AG04450 (cell line): ENCODE measurements around the gene UQCC2. TPM values are rescaled to one million over a fixed set of nuclear protein-coding genes. Genes with fewer than 3 reads are reported as not detected.

Experiments
- CTCF ChIA-PET: fragments of 300-600, 350-600 bp; formaldehyde crosslinking; extraction: SDS; loops from one replicate; lab custom pipeline; 2022; ENCODE audit warnings: antibody characterized with exemption, inconsistent platforms; lab: Charles Lee
- POLR2A ChIA-PET: fragments of 350-600 bp; formaldehyde crosslinking; extraction: SDS; loops from one replicate; lab custom pipeline; 2021; ENCODE audit warnings: antibody characterized with exemption, inconsistent platforms; lab: Yijun Ruan, JAX
- DNase-seq: peaks from one replicate; pipeline ENCODE4 v3.0.0-alpha.2; 2011; ENCODE audit warnings: low read depth, low spot score
- H3K27ac ChIP-seq: one replicate; pipeline ENCODE4 v1.5.1; 2012; ENCODE audit warnings: low read depth, low read length, control low read depth
- H3K27me3 ChIP-seq: one replicate; pipeline ENCODE4 v1.6.0; 2012; ENCODE audit warnings: low read length; ENCODE audit not compliant: control insufficient read depth, insufficient read depth
- H3K4me3 ChIP-seq: 2 replicates; pipeline ENCODE4 v1.5.1; 2011; ENCODE audit warnings: mild to moderate bottlenecking, low read depth, low read length, control low read depth
- H3K9me3 ChIP-seq: 2 replicates; pipeline ENCODE4 v1.5.1; 2012; ENCODE audit warnings: low read length; ENCODE audit not compliant: control insufficient read depth, insufficient read depth
- polyA plus RNA-seq: library from polyadenylated mRNA; depleted of rRNA; stranded (reverse); fragments of >200 nt; gene quantifications from 2 replicates; pipeline ENCODE4 v1.2.3, GENCODE V29; 2011
- TF ChIP-seq, protein P1 (sequence below): IDR thresholded peaks from 2 replicates; pipeline ENCODE4 v1.5.1; 2011; ENCODE audit warnings: low read depth, low read length, control low read depth, inconsistent platforms

The UQCC2 gene
- polyA plus RNA-seq, 1 experiment, result 67.9 TPM

DNA sequence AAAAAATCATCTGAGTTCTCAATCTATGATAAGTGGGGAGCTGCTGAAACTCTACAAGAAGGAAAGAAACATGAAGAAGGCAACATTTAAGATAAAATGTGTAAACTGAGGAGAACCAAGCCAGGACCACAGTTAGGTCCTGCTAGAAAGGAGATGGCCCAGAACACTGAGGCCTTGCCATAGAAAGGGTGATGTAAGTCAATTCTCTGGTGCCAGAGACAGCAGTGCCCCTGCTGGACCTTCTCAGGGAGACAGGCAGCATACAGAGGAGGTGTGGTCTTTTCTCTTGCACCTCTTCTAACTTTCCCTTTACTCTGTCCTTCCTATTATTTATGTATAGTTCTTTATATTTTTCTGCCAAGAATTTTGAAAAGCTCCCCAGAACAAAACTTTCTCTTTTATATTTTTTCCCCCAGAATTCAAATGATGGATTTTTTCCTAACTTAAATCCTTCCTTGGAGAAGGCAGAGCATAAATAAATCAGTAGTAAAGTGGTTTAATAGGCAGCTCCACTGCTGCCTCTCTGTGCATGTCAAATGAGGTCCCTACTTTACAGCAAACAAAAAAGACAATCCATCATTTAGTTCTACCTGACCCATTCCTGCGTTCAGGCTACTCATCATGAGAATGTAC is 9.0 kb downstream of the UQCC2 start:
- H3K9me3 ChIP-seq, result no peaks in the 10 kb centered on the region
- DNase-seq, result peak; percentile 29
- no peaks in the 10 kb centered on the region for H3K27me3 ChIP-seq
- TF ChIP-seq, protein P1, sequence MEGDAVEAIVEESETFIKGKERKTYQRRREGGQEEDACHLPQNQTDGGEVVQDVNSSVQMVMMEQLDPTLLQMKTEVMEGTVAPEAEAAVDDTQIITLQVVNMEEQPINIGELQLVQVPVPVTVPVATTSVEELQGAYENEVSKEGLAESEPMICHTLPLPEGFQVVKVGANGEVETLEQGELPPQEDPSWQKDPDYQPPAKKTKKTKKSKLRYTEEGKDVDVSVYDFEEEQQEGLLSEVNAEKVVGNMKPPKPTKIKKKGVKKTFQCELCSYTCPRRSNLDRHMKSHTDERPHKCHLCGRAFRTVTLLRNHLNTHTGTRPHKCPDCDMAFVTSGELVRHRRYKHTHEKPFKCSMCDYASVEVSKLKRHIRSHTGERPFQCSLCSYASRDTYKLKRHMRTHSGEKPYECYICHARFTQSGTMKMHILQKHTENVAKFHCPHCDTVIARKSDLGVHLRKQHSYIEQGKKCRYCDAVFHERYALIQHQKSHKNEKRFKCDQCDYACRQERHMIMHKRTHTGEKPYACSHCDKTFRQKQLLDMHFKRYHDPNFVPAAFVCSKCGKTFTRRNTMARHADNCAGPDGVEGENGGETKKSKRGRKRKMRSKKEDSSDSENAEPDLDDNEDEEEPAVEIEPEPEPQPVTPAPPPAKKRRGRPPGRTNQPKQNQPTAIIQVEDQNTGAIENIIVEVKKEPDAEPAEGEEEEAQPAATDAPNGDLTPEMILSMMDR, result peak; percentile 64
- ChIA-PET CTCF (interaction anchor here (0.6 to 3.9 kb wide), 7 partner anchors 9 to 117 kb away, joined by 3 to 38 read pairs (median 4); partner anchors contain the start of gene UQCC2), POLR2A (no interaction called here)
- H3K4me3 ChIP-seq, result no peak overlapping the region
- H3K27ac ChIP-seq, result no peak overlapping the region

DNA sequence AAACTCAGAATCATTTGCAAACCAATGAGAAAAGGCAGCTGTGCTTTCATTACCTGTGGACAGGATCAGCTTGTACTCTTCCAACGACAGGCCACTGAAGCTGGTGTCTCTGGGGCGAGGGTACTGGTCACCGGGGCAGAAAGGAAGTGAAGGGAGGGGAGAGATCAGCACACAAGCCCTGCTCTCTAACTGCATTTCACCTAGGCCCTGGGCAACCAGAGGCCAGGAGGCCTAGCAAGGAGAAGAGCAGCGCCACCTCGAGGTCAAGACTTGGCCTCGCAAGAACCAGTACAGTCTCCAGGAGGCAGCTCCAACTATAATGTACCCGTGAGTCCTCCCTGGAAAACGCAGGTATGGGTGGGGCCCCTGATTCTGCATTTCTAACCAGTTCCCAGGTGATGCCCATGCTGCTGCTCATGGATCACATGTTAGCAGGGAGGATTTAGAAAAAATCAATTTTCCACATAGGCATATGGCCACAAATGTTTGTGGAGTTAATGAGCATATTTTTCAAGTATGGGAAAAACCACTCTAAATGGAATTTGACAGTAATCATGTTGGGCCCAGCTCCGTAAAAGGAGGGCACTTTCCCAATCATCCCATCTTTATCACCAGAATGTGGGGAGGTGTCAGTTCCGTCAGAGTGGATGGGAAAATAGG is 11.0 kb downstream of the UQCC2 start:
- TF ChIP-seq, protein P1, result peak; percentile 73
- ChIA-PET POLR2A (interaction anchor here (1.7 kb wide), 1 partner anchor 11 kb away, joined by 7 read pairs; the partner anchor contains the start of gene UQCC2), CTCF (interaction anchor here (0.8 to 3.9 kb wide), 13 partner anchors 8 to 116 kb away, joined by 3 to 38 read pairs (median 4); partner anchors contain the start of gene UQCC2)
- Histone ChIP-seq H3K4me3 (no peak overlapping the region), H3K9me3 (no peaks in the 10 kb centered on the region; the same call in 1 of the 2 replicates), H3K27ac (no peak overlapping the region), H3K27me3 (no peaks in the 10 kb centered on the region)
- peak; percentile 26 for DNase-seq

DNA sequence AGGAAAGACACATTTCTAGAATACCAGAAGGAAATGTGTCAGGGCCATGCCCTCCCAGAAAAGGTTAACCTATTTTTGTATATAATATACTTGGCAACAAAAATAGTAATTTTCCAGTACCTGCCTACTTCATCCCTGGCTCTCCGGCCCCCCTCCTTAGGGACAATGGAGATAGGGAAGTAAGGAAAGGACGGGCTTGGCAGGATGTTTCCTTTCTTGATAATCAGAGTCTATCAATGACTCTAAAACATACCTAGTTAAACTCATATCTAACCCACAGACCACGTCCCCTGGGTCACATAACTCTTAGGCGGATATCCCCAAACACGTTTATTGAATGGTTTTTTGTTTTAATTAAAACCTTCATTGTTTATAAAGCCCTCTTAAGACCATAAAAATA is 11.8 kb downstream of the UQCC2 start:
- TF ChIP-seq, protein P1, result no peak
- Histone ChIP-seq H3K9me3 (no peaks in the 10 kb centered on the region; the same call in 1 of the 2 replicates), H3K27ac (no peak overlapping the region), H3K27me3 (no peaks in the 10 kb centered on the region), H3K4me3 (no peak overlapping the region)
- CTCF ChIA-PET, result interaction anchor here (0.8 to 3.9 kb wide), 8 partner anchors 9 to 115 kb away, joined by 3 to 38 read pairs (median 12); partner anchors contain the start of gene UQCC2
- POLR2A ChIA-PET, result no interaction called here
- DNase-seq, result no peak

DNA sequence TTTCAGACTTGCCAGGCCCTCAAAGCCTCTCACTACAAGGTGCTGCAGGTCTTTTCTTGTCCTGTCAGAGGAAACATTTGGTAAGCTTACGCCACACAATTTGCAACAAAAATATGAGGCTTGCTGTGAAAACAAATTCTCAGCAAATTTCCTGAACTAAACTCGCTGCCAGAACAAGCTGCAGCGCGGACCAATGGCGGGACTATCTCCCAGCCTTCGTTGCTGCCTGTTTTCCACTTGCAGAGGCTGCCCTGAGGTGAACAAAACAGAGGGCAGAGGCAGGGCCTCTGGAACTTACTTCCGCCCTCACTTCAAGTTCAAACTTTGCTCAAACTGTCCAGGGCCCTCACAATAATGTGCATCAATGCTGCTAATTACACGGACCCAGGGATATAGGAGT is 12.4 kb downstream of the UQCC2 start:
- Histone ChIP-seq H3K4me3 (no peak overlapping the region), H3K27me3 (no peaks in the 10 kb centered on the region), H3K9me3 (no peaks in the 10 kb centered on the region; the same call in 1 of the 2 replicates), H3K27ac (no peak overlapping the region)
- TF ChIP-seq, protein P1, result no peak
- ChIA-PET CTCF (interaction anchor here (1.3 kb wide), 1 partner anchor 109 kb away, joined by 6 read pairs; no protein-coding TSS in a partner anchor), POLR2A (no interaction called here)
- DNase-seq, result no peak

DNA sequence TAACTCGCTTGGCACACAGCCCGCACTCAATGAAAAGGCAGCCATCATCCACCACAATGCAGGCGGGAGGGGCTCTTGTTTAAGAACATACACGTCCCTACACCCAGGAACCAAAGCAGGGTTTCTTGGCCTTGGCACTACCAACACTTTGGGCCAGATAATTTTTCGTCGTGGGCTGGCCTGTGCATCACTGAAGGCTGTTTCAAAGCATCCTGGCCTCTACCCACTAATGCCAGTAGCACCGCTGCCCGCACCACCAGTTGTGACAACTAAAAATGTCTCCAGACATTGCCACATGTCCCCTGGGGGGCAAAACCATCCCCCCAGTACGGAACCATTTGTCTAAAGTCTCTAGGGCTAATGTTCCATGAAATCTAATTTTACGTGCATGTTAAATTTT is 13.0 kb downstream of the UQCC2 start:
- no peaks in the 10 kb centered on the region for H3K27me3 ChIP-seq
- TF ChIP-seq, protein P1, result no peak
- no peak overlapping the region for H3K4me3 ChIP-seq
- DNase-seq, result no peak
- no peak overlapping the region for H3K27ac ChIP-seq
- no peaks in the 10 kb centered on the region; the same call in 1 of the 2 replicates for H3K9me3 ChIP-seq
- ChIA-PET POLR2A (no interaction called here), CTCF (interaction anchor here (1.3 kb wide), 1 partner anchor 108 kb away, joined by 6 read pairs; no protein-coding TSS in a partner anchor)
